Smooth muscle cell (in vitro differentiated cells): Measurements from ENCODE around the gene MNAT1. TPM values are rescaled to one million over a fixed set of nuclear protein-coding genes. Genes with fewer than 3 reads are reported as not detected.

Experiments
- DNase-seq: peaks from one replicate; lab custom pipeline; 2025; ENCODE audit not compliant: unreplicated experiment; lab: John Stamatoyannopoulos, UW
- H2AFZ ChIP-seq: fragments of 200-600 bp; sonication (generic); 2 replicates; pipeline ENCODE4 v1.6.0; 2016; ENCODE audit warnings: antibody characterized with exemption, low read depth, mild to moderate bottlenecking
- H3F3A ChIP-seq: fragments of 200-600 bp; sonication (generic); 2 replicates; pipeline ENCODE4 v1.6.0; 2017; ENCODE audit warnings: antibody characterized with exemption, low read depth
- H3K27ac ChIP-seq: fragments of 200-600 bp; sonication (generic); 2 replicates; pipeline ENCODE4 v1.5.1; 2016; ENCODE audit warnings: low read depth, mild to moderate bottlenecking
- H3K27me3 ChIP-seq: fragments of 200-600 bp; sonication (generic); 2 replicates; pipeline ENCODE4 v1.6.1; 2016; ENCODE audit warnings: low read depth, mild to moderate bottlenecking
- H3K36me3 ChIP-seq: fragments of 200-600 bp; sonication (generic); 2 replicates; pipeline ENCODE4 v1.5.1; 2016; ENCODE audit warnings: low read depth
- H3K4me1 ChIP-seq: fragments of 200-600 bp; sonication (generic); 2 replicates; pipeline ENCODE4 v1.5.1; 2016; ENCODE audit warnings: low read depth
- H3K4me2 ChIP-seq: fragments of 200-600 bp; sonication (generic); 2 replicates; pipeline ENCODE4 v1.6.0; 2016; ENCODE audit warnings: mild to moderate bottlenecking
- H3K4me3 ChIP-seq: fragments of 200-600 bp; sonication (generic); 2 replicates; pipeline ENCODE4 v1.5.1; 2016; ENCODE audit warnings: mild to moderate bottlenecking
- H3K79me2 ChIP-seq: fragments of 200-600 bp; sonication (generic); 2 replicates; pipeline ENCODE4 v1.6.0; 2016; ENCODE audit warnings: low read depth, mild to moderate bottlenecking
- H3K9ac ChIP-seq: fragments of 200-600 bp; sonication (generic); 2 replicates; pipeline ENCODE4 v1.6.0; 2016; ENCODE audit warnings: low read depth
- H3K9me3 ChIP-seq: fragments of 200-600 bp; sonication (generic); replicated peaks from 2 replicates; pipeline ENCODE4 v1.5.1; 2016; ENCODE audit warnings: low read depth
- H4K20me1 ChIP-seq: fragments of 200-600 bp; sonication (generic); 2 replicates; pipeline ENCODE4 v1.6.0; 2016; ENCODE audit warnings: low read depth
- WGBS: methylation state at CpG from one replicate; pipeline ENCODE4 v1.1.7; 2016; ENCODE audit warnings: low lambda C conversion rate; 5-methylcytosine and 5-hydroxymethylcytosine counted together
- polyA plus RNA-seq: library from polyadenylated mRNA; unstranded; fragments of >200 nt; fragmentation: Nextera tagmentation; extraction: Ambion mirVana; gene quantifications from 2 replicates; pipeline ENCODE4 v1.2.1, GENCODE V29; 2016
- total RNA-seq: library from RNA; depleted of rRNA; stranded (reverse); fragments of >200 nt; gene quantifications from 2 replicates; pipeline ENCODE4 v1.2.3, GENCODE V29; 2014
- TF ChIP-seq, protein P1 (sequence below): fragments of 200-600 bp; sonication (generic); IDR thresholded peaks from 2 replicates; pipeline ENCODE4 v1.5.1; 2017; ENCODE audit warnings: borderline replicate concordance, mild to moderate bottlenecking, antibody characterized with exemption; ENCODE audit not compliant: insufficient read depth, poor library complexity, severe bottlenecking

MNAT1 gene
- total and polyA plus RNA-seq, 2 experiments from 2014 or later: 28.1 to 62.7 TPM

DNA sequence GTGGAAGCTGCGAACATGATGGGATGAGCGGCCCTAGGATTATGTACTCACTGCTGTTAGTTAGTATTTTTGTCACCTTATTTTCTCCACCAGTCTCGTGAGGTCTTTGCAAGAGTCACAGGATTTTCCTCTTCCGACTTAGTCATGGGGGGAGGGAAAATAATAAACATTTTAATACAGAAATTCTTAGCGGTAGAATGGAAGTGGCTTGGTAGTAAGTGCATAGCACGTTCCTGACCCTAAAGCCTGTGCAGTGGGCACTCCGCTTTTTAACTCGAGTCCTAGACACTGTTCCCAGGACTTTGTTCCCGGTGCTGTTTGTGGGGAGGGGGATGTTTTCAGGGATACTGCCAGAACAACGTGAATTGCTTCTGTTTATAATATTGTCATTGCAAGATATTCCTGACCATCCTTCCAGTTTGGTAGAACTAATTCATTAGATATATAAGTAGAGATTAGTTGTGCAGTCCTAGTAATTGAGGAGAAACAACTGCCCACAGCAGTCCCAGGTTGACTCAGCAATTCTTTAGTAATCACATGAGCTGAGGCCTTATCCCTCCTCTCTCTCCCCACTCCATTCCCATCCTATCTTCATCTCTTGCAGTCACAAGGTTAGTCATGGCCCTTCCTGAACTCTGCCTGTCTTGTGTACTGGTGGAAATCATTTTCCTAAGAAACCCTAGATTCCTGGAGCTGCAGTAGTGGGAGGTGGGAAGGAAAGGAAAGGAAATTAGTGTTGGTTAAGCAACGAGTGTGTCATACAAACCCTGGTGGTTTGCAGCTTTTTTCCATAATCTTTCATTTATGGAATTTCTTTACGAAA is 247.3 kb downstream of the MNAT1 start:
- 7% methylated on average over 12 of the region's 12 CpGs for WGBS
- H3K27me3 ChIP-seq: no peaks in the 10 kb centered on the region
- peak overlapping the region; percentile 95 for H3K4me3 ChIP-seq
- DNase-seq: no peak
- H3K36me3 ChIP-seq: no peaks in the 10 kb centered on the region
- peak overlapping the region; percentile 95 for H3K9ac ChIP-seq
- H4K20me1 ChIP-seq: no peaks in the 10 kb centered on the region
- TF ChIP-seq, protein P1, sequence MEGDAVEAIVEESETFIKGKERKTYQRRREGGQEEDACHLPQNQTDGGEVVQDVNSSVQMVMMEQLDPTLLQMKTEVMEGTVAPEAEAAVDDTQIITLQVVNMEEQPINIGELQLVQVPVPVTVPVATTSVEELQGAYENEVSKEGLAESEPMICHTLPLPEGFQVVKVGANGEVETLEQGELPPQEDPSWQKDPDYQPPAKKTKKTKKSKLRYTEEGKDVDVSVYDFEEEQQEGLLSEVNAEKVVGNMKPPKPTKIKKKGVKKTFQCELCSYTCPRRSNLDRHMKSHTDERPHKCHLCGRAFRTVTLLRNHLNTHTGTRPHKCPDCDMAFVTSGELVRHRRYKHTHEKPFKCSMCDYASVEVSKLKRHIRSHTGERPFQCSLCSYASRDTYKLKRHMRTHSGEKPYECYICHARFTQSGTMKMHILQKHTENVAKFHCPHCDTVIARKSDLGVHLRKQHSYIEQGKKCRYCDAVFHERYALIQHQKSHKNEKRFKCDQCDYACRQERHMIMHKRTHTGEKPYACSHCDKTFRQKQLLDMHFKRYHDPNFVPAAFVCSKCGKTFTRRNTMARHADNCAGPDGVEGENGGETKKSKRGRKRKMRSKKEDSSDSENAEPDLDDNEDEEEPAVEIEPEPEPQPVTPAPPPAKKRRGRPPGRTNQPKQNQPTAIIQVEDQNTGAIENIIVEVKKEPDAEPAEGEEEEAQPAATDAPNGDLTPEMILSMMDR: no peak
- peaks cover 3% of the 10 kb centered on the region for H3F3A ChIP-seq
- peak overlapping the region; percentile 97 for H2AFZ ChIP-seq
- peaks cover 21% of the 10 kb centered on the region for H3K4me1 ChIP-seq
- H3K79me2 ChIP-seq: peaks cover 24% of the 10 kb centered on the region
- H3K27ac ChIP-seq: peak overlapping the region; percentile 93
- H3K4me2 ChIP-seq: peak overlapping the region; percentile 92
- no peaks in the 10 kb centered on the region for H3K9me3 ChIP-seq

DNA sequence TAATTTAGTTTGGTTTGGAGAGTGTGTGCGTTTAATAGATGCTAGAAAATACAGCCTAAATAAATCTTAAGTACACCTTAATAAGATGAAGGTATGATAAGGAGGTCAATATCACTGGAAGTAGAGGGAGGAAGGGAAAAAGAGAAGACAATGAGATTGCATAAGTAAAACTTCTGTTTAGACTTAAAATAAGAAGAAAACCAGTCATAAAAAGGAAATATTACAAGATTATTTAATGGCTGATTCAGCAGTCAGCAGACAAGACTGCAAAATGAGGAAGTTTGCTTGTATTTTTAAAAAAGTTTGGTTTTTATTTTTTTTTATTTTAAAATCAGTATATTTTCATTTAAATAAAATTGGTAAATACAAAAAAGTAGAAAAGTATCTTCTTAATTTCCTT is 249.6 kb downstream of the MNAT1 start:
- Histone ChIP-seq H3K9ac (no peak overlapping the region), H3F3A (peaks cover 3% of the 10 kb centered on the region), H4K20me1 (no peaks in the 10 kb centered on the region), H3K36me3 (no peaks in the 10 kb centered on the region), H3K79me2 (peaks cover 12% of the 10 kb centered on the region), H3K9me3 (no peaks in the 10 kb centered on the region), H3K4me2 (no peak overlapping the region), H3K4me1 (peaks cover 11% of the 10 kb centered on the region), H3K4me3 (no peak overlapping the region), H3K27me3 (no peaks in the 10 kb centered on the region), H3K27ac (no peak overlapping the region), H2AFZ (no peak overlapping the region)
- TF ChIP-seq, protein P1: no peak
- 91% methylated on average over 1 of the region's 1 CpG for WGBS
- DNase-seq: no peak

DNA sequence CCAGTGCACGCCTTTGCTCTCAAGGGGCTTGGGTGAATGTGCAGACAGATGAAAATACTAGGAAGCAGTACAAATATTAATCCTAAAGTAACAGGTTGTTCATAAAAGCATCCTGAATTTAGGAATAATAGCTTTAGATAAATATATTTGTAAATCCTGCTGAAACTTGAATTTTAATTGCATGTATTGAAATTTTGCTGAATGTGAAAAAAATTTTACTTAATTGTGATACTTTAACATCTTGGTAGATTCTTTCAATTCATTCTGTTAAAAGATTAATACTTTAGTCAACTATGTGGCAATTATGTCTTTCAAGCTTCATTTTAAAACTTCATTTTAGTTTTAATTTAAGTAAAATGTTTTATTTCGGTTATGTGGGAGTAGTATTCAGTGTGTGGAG is 251.9 kb downstream of the MNAT1 start:
- H3F3A ChIP-seq: peaks cover 3% of the 10 kb centered on the region
- H3K79me2 ChIP-seq: no peaks in the 10 kb centered on the region
- no peaks in the 10 kb centered on the region for H3K36me3 ChIP-seq
- no peaks in the 10 kb centered on the region for H4K20me1 ChIP-seq
- H3K4me2 ChIP-seq: no peak overlapping the region
- H3K9me3 ChIP-seq: no peaks in the 10 kb centered on the region
- H3K4me3 ChIP-seq: no peak overlapping the region
- TF ChIP-seq, protein P1: no peak
- H3K9ac ChIP-seq: no peak overlapping the region
- WGBS: 95% methylated on average over 2 of the region's 2 CpGs
- peaks cover 5% of the 10 kb centered on the region for H3K4me1 ChIP-seq
- H2AFZ ChIP-seq: no peak overlapping the region
- no peak overlapping the region for H3K27ac ChIP-seq
- no peak for DNase-seq
- no peaks in the 10 kb centered on the region for H3K27me3 ChIP-seq

DNA sequence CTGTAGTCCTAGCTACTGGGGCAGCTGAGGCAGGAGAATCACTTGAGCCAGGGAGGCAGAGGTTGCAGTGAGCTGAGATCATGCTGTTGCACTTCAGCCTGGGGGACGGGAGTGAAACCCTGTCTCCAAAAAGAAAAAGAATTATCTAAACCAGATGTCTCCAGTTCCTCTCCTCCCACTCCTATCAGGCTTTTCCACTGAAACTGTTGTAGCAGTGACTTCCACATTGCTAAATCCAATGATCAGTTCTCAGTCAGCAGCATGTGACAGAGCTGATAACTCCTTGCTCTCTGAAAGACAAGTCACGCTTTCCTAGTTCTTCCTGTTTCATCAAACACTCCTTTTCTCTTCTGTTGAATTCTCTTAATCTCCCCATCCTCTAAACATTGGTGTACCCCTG is 255.0 kb downstream of the MNAT1 start:
- H3K9me3 ChIP-seq: no peaks in the 10 kb centered on the region
- H3F3A ChIP-seq: no peaks in the 10 kb centered on the region
- H3K9ac ChIP-seq: no peak overlapping the region
- TF ChIP-seq, protein P1: no peak
- H3K27me3 ChIP-seq: no peaks in the 10 kb centered on the region
- no peak overlapping the region for H3K4me2 ChIP-seq
- no peak for DNase-seq
- no peak overlapping the region for H3K27ac ChIP-seq
- no peak overlapping the region for H2AFZ ChIP-seq
- no peaks in the 10 kb centered on the region for H3K36me3 ChIP-seq
- H4K20me1 ChIP-seq: no peaks in the 10 kb centered on the region
- no peaks in the 10 kb centered on the region for H3K4me1 ChIP-seq
- no peak overlapping the region for H3K4me3 ChIP-seq
- no peaks in the 10 kb centered on the region for H3K79me2 ChIP-seq
- 43% methylated on average over 2 of the region's 2 CpGs for WGBS
